HepG2 (cell line): ENCODE measurements around the gene E2F8. TPM values are rescaled to one million over a fixed set of nuclear protein-coding genes. Genes with fewer than 3 reads are reported as not detected.

Source experiments
- ETV6 ChIP-seq: sonication (generic); formaldehyde crosslinking; conservative IDR thresholded peaks from 2 replicates; pipeline ENCODE4 v1.4.0; 2020; ENCODE audit warnings: missing genetic modification reagents
- NFIC ChIP-seq: IDR thresholded peaks from 2 replicates; pipeline ENCODE4 v1.6.1; 2012; ENCODE audit warnings: mild to moderate bottlenecking, low read length, inconsistent platforms
- NONO ChIP-seq, 2 experiments: fragments of 450-650 bp in 1 of 2; sonication (generic) in 1 of 2; formaldehyde crosslinking in 1 of 2; IDR thresholded peaks in 1 of 2; conservative IDR thresholded peaks in 1 of 2; 2 replicates each; pipeline versions ENCODE4 v1.6.1 to v1.8.0; 2017 to 2022; ENCODE audit warnings: mild to moderate bottlenecking in 1 of 2, missing genetic modification reagents in 1 of 2, moderate library complexity in 1 of 2
- STAT5B ChIP-seq: sonication (generic); formaldehyde crosslinking; IDR thresholded peaks from 2 replicates; pipeline ENCODE4 v1.4.0; 2020; ENCODE audit warnings: missing genetic modification reagents
- TAF1 ChIP-seq: sonication (generic); formaldehyde crosslinking; IDR thresholded peaks from 2 replicates; pipeline ENCODE4 v1.4.0; 2020; ENCODE audit warnings: missing genetic modification reagents
- ZC3H4 ChIP-seq: sonication (generic); formaldehyde crosslinking; IDR thresholded peaks from 2 replicates; pipeline ENCODE4 v1.4.0; 2020; ENCODE audit warnings: missing genetic modification reagents, borderline replicate concordance
- ZNF619 ChIP-seq: sonication (generic); formaldehyde crosslinking; IDR thresholded peaks from 2 replicates; pipeline ENCODE4 v1.4.0; 2020; ENCODE audit warnings: mild to moderate bottlenecking, missing genetic modification reagents
- polyA plus RNA-seq, 8 experiments: library from polyadenylated mRNA; depleted of rRNA in 3 of 8; stranded (reverse) in 7 of 8; unstranded in 1 of 8; fragments of >200 nt; fragmentation: Illumina TruSeq in 4 of 8; extraction: Trizol in 4 of 8; gene quantifications; 2 replicates each; pipeline versions ENCODE4 v1.2.1 to v1.2.3, GENCODE V29; 2011 to 2016; ENCODE audit warnings: low read depth in 4 of 8, missing spikeins in 1 of 8, mixed read lengths in 1 of 8; ENCODE audit not compliant: insufficient read depth in 1 of 8
- total RNA-seq, 5 experiments: library from RNA; depleted of rRNA; stranded (reverse); fragments of >200 nt; fragmentation: Illumina TruSeq; extraction: Trizol; gene quantifications; 2 replicates each; pipeline ENCODE4 v1.2.3, GENCODE V29; 2016; ENCODE audit warnings: low read depth in 1 of 5
- TF ChIP-seq, protein P1 (sequence below): sonication (generic); formaldehyde crosslinking; IDR thresholded peaks from 2 replicates; pipeline ENCODE4 v1.5.0; 2020; ENCODE audit warnings: missing genetic modification reagents
- TF ChIP-seq, protein P2 (sequence below), 2 experiments: sonication (generic) in 1 of 2; formaldehyde crosslinking in 1 of 2; IDR thresholded peaks; 2 replicates each; pipeline versions ENCODE4 v1.5.1 to v1.6.1; 2011 to 2020; ENCODE audit warnings: borderline replicate concordance in 1 of 2, low read depth in 1 of 2, low read length in 1 of 2, mild to moderate bottlenecking in 1 of 2, missing genetic modification reagents in 1 of 2, moderate library complexity in 1 of 2
- TF ChIP-seq, protein P3 (sequence below): sonication (generic); formaldehyde crosslinking; IDR thresholded peaks from 2 replicates; pipeline ENCODE4 v1.4.0; 2020; ENCODE audit warnings: missing genetic modification reagents, borderline replicate concordance

Gene E2F8
- total and polyA plus RNA-seq, 2 of the 13 experiments (the other 11 are each of a cell fraction or from before 2014, with no cell fraction given): 3.3 to 8.9 TPM

DNA sequence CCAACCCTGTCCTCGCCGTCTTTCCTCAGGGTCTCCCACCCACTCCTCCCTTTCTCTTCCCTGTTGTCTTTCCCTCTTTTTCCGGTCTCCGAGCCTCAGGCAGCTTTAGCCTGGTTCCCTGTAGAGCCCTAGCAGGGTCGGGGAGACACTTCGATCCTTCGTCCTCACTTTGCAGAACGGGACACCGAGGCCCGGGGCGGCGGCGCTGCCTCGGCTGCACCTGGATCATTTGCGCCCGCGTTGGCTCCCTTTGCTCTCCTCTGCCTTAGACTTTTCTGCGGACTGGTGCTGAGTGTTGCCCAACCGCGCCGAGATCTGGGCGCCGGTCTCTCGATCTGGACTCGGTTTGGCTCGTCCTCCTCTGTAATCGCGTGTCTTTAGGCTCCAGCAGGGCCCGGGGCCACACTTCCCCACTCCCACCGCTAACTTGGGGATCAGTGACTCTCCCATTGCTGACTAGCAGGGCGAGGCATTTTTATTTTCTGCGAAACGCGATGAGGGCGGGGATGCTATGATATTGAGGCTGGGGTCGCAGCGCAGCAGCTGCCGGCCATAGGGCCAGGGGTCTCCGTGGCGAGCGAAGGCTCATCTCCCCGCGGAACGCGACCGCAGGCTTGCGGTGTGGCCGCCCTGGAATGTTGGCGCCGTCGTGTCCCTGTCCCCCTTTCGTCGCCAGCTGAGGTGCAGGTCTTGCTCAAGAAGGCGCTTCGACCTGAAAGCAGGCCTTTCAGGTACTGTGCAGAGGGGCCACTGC, 1.6 kb upstream of the E2F8 start (continued):
- no peak for TF ChIP-seq ETV6 (CRISPR knock-in tag)
- no peak for TF ChIP-seq ZNF619 (CRISPR knock-in tag)
- TF ChIP-seq, protein P1, sequence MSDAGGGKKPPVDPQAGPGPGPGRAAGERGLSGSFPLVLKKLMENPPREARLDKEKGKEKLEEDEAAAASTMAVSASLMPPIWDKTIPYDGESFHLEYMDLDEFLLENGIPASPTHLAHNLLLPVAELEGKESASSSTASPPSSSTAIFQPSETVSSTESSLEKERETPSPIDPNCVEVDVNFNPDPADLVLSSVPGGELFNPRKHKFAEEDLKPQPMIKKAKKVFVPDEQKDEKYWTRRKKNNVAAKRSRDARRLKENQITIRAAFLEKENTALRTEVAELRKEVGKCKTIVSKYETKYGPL (CRISPR knock-in tag): no peak
- no peak for TF ChIP-seq NONO (IDR thresholded peaks at IDR 0.05)
- no peak for TF ChIP-seq NONO (CRISPR knock-in tag; conservative IDR thresholded peaks at IDR 0.05)
- TF ChIP-seq NFIC: no peak
- TF ChIP-seq, protein P2, sequence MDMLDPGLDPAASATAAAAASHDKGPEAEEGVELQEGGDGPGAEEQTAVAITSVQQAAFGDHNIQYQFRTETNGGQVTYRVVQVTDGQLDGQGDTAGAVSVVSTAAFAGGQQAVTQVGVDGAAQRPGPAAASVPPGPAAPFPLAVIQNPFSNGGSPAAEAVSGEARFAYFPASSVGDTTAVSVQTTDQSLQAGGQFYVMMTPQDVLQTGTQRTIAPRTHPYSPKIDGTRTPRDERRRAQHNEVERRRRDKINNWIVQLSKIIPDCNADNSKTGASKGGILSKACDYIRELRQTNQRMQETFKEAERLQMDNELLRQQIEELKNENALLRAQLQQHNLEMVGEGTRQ (IDR thresholded peaks at IDR 0.05; ENCODE audit: low read depth, low read length): no peak
- TF ChIP-seq, protein P2 (CRISPR knock-in tag; IDR thresholded peaks at IDR 0.05; ENCODE audit: borderline replicate concordance): no peak
- no peak for TF ChIP-seq ZC3H4
- no peak for TF ChIP-seq TAF1 (CRISPR knock-in tag)
- TF ChIP-seq, protein P3, sequence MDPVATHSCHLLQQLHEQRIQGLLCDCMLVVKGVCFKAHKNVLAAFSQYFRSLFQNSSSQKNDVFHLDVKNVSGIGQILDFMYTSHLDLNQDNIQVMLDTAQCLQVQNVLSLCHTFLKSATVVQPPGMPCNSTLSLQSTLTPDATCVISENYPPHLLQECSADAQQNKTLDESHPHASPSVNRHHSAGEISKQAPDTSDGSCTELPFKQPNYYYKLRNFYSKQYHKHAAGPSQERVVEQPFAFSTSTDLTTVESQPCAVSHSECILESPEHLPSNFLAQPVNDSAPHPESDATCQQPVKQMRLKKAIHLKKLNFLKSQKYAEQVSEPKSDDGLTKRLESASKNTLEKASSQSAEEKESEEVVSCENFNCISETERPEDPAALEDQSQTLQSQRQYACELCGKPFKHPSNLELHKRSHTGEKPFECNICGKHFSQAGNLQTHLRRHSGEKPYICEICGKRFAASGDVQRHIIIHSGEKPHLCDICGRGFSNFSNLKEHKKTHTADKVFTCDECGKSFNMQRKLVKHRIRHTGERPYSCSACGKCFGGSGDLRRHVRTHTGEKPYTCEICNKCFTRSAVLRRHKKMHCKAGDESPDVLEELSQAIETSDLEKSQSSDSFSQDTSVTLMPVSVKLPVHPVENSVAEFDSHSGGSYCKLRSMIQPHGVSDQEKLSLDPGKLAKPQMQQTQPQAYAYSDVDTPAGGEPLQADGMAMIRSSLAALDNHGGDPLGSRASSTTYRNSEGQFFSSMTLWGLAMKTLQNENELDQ (CRISPR knock-in tag): no peak
- TF ChIP-seq STAT5B (CRISPR knock-in tag): no peak
- TF ChIP-seq, all 625 proteins: peak for 0
